HG02885 (cell line): ENCODE results near the gene NUP214.
"Not testable (repeated sequence)": the region's sequence is repeated elsewhere in the genome, so short reads cannot be mapped to it uniquely, and the experiment has no call there.

Experiments used
- ATAC-seq: cut with Tn5 transposase; IDR thresholded peaks from one replicate; pipeline ENCODE4 v1.9.1; 2021; ENCODE audit warnings: mild to moderate bottlenecking; ENCODE audit not compliant: unreplicated experiment, poor library complexity

The NUP214 gene

DNA sequence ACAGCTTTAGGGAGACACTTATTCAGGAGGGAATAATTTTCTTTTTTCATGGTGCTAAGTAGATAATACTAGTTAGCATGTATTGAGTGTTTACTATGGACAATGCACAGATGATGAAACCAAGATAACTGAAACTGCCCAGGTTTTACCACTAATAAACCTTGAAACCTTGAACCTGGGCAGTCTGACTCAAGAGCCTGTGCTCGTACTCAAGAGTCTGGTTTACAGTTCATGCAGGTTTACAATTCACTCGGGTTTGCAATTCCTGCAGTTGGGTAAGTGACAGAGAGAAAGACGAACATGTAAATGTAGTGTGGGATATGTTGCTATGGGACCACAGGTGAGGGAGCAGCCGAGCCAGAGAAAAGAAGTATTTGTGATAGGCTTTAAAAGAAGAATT lies 28.2 kb downstream of the NUP214 start:
- no peak for ATAC-seq

DNA sequence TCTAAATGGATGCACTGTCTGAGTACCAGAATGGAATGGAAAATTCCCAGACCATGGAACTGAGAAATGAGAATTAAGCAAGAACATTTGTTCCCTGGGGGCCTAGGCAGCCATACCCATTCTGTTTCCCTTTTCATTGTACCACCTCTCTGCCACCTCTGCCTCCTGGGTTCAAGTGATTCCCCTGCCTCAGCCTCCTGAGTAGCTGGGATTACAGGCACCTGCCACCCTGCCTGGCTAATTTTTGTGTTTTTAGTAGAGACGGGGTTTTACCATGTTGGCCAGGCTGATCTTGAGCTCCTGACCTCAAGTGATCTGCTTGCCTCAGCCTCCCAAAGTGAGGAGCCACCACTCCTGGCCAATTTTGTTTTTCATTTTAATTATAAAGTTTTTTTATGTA lies 33.3 kb downstream of the NUP214 start:
- ATAC-seq: not testable (repeated sequence)

DNA sequence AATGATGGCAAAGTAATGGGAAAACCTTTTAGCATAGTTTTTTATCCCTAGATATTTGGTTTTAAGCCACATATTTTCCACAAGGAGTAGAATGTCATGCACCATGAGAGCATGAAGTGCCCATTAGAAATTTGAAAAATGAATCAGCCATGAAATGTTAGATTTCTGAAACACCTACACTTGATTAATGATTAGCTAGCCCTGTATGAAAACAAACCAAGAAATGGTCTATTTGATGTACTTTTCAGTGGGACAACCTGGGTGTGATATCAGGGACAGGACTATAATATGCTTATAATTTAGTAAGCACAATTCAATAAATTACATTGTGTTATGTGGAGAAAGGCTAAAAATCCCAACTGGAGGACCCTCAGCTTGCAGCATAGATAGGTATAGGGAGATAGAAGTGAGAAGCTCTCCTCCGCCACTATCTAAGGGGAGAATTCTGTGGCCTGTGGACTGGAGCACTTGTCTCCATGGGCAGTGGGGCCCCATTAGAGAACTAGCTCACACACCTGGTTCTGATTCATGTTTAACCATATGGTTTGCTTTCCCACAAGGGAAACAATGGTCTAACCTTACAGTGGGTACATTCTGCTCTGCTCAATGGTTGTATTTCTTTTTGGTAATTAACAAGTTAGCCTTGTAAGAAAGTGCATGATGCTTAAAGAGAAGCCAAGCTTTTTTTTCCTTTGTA lies 35.2 kb downstream of the NUP214 start:
- no peak for ATAC-seq

DNA sequence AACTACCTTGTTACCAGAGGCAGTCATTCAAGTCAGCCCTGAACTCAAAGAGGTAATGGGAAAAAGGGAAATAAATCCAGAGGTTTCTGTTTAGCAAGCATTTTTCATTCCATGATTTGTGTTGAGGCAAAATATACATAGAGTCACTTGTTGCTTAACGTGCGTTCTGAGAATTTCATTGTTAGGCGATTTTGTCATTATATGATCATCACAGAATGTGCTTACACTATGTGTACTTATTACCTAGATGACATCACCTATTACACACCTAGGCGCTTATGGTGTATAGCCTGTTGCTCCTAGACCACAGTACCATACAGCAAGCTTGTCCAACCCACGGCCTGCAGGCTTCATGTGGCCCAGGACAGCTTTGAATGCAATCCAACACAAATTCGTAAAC lies 36.2 kb downstream of the NUP214 start:
- ATAC-seq: no peak

DNA sequence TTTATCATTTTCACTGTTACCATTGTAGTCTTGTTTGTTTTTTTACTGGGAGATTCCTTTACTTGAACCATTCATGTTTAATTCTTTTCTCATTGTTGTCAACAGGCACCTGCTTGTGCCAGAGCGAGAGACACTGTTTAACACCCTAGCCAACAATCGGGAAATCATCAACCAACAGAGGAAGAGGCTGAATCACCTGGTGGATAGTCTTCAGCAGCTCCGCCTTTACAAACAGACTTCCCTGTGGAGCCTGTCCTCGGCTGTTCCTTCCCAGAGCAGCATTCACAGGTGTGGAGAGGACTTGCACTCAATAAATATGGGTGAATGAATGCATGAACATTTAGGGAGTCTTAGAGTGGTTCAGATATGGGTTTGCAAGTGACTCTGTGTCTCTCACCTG lies 37.5 kb downstream of the NUP214 start:
- ATAC-seq: no peak

DNA sequence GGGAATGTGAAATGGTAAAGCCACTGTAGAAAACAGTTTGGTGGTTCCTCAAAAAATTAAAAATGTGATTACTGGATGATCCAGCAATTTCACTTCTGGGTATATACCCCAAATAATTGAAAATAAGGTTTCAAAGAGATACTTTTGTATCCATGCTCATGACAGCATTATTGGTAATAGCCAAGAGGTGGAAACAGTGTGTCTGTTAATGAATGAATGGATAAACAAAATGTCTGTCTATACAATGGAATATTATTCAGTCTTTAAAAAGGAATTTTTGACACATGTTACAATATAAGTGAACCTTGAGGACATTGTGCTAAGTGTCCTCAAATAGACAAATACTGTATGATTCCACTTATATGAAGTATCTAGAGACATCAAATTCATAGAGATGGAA lies 40.1 kb downstream of the NUP214 start:
- ATAC-seq: no peak

DNA sequence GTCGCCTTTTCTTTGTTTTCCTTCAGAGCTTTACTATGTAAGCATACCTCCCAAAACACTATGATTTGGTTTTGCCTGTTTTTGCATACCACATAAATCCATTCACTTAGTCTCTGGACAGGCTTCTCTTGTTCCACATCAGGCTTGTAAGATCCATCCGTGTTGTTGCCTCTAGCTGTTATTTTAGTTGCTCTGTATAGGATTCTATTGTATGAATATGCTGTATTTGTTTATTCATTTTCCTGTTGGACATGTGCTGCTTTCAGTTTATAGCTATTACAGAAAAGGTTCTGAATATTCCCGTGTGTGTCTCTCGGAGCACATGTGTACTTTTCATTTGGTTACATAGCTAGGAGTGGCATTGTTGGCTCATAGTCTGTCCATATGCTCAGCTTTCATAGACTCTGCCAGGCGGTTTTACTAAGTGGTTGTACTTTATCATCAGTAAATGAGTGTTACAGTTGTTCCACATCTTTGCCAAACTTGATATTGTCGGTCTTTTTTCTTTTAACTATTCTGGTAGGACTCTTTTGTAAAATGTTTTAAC lies 41.8 kb downstream of the NUP214 start:
- no peak for ATAC-seq

DNA sequence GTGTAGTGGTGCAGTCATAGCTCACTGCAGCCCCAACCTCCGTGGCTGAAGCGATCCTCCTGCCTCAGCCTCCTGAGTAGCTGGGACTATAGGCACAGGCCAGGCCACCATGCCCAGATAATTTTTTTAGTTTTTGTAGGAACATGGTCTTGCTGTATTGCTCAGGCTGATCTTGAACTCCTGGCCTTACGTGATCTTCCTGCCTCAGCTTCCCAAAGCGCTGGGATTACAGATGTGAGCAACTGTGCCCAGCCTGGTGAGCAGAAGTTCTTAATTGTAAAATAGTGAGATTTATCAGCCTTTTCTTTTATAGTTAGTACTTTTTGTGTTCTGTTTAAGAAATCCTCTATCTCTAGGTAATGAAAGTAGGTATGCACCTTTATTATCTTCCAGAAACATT lies 42.5 kb downstream of the NUP214 start:
- no peak for ATAC-seq

DNA sequence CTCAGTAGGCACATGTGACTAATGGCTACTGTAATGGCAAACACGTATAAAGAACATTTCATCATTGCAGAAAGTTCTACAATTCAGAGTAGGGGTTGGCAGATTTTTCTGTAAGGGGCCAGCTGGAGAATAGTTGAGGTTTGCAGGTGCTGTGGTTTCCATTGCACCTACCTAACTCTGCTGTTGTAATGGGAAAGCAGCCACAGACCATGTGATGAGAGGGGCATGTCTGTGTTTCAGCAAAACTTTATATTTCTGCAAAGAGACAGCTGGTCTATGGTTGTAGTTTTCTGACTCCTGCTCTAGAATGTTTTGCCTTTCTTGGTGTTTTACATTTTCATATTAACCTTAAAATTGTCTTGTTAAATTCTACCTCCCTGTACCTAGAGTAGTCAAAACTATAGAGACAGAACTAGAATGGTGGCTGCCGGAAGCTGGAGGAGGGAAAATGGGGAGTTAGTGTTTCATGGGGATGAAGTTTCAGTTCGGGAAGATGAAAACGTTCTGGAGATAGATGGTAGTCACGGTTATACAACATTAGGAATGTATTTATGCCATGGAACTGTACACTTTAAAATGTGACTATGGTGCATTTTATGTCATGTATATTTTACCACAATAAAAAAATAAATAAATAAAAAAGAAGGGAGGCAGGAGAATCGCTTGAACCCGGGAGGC lies 44.3 kb downstream of the NUP214 start:
- no peak for ATAC-seq

DNA sequence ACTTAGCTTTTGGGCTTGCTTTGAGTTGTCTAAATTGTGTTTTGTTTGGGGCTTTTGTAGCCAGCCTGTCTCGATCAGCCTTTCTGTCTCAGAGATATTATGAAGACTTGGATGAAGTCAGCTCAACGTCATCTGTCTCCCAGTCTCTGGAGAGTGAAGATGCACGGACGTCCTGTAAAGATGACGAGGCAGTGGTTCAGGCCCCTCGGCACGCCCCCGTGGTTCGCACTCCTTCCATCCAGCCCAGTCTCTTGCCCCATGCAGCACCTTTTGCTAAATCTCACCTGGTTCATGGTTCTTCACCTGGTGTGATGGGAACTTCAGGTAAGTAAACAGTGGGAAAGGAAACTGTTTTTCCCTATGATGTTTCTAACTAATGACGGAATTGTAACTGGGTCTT lies 48.6 kb downstream of the NUP214 start:
- no peak for ATAC-seq

DNA sequence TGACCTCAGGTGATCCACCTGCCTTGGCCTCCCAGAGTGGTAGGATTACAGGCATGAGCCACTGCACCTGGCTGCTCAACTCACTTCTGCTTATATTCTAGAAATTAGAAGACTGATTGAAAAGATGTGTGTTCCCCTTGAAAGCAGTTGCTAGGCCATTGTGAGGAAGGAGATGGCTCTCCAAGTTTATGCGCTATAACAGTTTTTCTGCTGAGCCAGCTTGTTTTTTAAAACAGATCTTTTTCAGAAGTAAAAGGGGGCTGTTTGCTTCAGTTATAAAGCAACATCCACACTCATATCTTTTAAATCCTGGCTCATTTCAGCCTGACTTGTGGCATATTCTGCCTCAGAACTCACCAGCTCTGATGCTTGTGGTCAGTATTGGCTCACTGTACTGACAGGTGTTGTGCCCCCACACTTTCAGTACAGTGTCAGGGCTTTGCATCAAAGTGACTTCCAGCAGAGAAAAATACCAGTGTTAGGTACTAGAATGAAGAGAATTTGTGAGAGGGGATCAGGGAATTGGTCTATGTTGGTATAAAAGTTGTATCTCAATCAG lies 49.4 kb downstream of the NUP214 start:
- no peak for ATAC-seq

DNA sequence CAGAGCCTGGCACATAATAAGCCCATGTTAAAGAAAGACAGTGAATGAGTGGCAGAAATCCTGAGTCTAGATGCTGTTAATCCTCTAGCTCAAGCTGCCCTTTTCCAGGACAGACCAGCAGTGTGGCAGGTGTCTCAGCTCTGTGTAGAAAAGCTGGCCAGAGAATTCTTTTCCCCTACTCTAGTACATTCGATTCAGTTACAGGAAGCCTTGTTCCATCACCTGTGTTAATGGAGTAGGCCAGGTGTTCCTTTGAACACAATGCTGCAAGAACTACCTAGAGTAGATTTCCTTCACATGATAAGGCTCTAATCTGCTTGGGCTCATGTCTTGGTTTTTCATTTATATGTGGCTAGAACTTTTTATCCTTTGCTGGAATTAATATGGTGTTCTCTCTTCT lies 52.5 kb downstream of the NUP214 start:
- no peak for ATAC-seq

DNA sequence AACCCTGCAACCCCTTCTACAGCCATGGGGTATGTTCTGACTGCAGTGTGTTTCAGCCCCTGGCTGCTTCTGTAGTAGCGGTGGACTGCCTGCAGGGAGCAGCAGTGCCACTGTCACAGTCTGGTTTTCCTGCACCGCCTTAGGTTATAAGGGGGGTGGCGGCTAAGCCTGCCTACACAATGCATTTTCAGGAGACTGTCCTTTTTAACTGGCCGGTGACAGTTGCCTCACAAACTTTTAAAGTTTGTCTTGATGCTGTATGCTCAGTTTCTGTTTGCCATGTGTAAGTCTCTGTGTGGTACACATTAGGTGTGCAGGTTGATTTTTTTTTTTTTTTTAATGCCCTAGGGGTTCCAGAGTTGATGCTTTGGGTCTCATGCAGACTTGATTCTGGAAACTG lies 53.0 kb downstream of the NUP214 start:
- peak; percentile 83 for ATAC-seq

DNA sequence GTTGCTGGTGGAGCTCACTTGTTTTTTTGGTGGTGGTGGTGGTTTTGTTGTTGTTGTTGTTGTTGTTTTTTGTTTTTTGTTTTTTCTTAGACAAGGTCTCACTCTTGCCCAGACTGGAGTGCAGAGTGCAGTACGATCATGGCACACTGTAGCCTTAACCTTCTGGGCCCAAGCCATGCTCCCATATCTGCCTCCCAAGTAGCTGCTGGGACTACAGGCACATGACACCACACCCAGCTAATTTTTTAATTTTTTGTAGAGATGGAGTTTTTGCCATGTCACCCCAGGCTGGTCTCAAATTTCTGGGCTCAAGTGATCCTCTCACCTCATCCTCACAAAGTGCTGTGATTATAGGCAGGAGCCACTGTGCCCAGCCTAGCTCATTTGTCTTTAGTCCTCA lies 53.5 kb downstream of the NUP214 start:
- ATAC-seq: no peak

DNA sequence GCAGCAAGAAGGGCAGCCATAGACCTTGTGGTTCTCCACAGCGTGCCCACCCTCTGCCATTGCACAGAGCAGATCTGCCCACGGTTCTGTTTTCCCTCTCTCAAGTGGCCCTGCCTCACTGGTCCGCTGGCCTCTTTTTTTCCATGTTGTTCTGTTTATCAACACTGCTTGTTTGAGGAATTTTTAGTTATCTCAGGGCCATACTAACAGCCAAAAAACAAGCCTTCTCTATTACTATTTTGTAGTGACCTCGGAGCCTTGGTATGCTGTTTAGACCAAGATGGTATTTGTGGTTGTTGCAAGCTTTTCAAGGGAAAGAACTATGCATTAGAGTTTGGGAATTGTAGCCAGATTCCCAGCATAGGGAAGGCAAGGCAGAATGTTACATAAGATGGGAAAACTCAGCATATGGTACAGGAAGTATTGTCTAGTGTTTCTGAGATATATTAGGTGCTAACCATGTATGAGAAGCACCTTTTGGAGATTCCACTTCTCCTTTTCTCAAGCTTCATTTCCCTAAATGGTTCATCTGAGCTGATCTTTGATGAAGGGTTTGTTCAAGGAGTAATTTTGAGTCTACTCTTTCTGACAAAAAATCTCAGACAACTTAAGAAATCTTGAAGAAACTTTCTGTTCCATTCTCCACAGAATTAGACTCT lies 54.3 kb downstream of the NUP214 start:
- ATAC-seq: no peak

DNA sequence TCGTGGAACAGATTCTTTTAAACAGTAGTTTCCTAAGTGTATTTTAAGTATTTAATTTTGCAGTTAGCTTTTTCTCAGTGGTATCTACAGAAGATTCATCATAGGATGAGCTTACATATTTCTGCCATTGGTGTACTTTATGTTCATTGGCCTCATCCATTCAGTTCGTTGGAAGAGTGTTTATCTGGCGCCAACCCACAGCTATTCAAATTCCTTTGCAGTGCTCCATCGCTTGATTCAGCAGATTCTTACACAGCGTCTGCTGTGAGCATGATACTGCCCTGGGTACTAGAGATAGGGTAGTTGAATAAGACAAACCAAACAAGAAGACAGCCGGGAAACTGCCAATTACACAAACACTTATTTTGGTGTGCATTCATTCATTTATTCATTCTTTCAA lies 55.1 kb downstream of the NUP214 start:
- ATAC-seq: no peak

DNA sequence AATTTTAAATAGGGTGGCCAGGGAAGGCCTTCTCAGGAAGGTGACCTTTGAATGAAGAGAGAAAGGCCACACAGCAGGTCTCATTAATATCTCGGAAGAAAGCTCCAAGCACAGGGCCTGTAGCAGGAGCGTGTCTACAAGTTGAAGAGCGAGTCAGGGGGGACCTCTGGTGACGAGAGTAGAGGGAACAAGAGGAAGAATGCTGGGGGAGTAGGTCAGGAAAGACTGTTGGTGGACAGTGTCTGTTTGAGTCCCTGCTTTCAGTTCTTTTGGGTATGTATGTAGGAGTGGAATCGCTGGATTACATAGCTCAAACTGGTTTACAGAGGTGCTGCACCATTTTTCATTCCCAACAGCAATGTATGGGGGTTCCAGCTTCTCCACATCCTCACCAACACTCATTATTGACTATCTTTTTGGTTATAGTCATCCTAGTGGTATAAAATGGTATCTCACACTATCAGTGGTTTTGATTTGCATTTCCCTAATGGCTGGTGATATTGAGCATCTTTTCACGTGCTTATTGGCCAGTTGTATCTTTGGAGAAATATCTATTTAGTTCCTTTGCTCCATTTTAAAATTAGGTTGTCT lies 55.8 kb downstream of the NUP214 start:
- no peak for ATAC-seq

DNA sequence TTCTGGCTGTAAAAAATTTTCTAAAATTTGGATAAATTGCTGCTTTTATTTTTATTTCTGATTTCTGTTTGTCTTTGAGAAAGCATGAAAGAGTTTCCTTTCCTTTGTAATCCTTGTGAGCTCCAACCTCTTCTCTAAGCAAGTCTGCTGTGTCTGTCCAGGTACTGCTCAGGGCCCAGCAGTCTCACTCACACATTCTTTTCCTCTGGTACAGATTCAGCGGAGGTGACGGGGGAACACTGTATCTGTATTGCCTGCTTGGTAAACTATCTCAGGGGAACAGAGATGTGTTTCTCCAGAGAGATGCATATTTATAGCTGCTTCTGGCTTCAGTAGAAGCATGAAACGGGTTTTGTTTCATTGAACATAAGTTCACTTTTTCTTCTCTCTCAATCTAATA lies 60.5 kb downstream of the NUP214 start:
- no peak for ATAC-seq

DNA sequence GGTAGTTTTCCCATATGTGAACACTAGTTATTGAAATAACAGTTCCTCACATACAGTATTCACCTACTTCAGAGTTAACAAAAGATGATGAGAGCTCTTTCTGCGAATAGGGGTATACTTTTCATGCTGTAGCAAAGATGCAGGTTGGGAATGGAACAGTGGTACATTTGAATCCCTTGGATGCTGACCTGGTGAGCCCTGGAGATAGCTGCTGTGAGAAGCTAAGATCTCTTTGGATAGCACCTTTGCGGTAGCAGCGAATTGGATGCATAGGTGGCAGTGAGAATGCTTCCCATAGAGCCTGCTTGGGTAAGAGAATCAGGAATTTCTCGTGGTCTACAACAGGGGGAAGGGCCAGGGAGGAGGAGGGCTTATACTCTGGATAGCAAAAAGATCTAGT lies 61.2 kb downstream of the NUP214 start:
- no peak for ATAC-seq

DNA sequence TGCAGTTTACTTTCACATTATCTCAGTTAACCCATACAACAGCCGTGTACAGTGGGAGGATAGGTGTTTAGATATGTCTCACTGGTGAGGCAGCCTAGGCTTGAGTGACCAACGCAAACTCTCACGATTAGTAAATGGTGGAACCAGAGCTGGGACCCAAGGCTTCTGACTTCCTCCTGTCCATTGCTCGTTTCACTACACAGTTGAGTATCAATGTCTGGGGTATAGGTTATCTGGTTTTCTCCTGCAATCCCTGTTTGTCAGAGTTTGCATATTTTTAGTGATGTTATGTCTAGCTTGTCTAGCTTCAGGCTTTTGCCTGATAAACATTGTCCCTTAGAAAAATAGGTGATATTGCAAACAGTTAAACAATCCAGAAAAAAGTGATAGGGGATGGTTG lies 62.6 kb downstream of the NUP214 start:
- no peak for ATAC-seq

DNA sequence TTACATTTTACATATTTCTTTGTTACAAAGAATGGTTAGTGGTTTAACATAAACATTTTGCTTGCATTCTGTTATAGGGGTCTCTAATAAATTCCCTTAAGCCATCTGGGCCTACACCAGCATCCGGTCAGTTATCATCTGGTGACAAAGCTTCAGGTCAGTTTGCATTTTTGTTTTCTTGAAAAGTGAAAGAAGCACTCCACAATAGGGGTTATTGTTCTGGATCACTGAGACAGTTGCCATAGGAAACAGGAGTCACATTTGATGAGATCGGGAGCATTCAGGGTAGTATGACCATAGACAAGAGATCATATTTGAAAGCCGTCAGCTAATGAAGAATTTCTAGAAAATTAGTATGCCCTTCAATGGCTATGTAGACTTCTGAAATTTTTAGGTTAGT lies 63.6 kb downstream of the NUP214 start:
- no peak for ATAC-seq
